Measurements from ENCODE around the gene THAP2. TPM values are rescaled to one million over a fixed set of nuclear protein-coding genes. Genes with fewer than 3 reads are reported as not detected.
"Not testable (repeated sequence)": the region's sequence is repeated elsewhere in the genome, so short reads cannot be mapped to it uniquely, and the experiment has no call there.

THAP2 gene
- total RNA-seq, 1 experiment from 2014 or later: 3.7 TPM

GRCh38 chr12:71695782-71696181 lies 31.7 kb downstream of the THAP2 start:
- intact Hi-C loops (cut with micrococcal nuclease; ENCODE audit: unreplicated experiment): no loop called here
- ChIA-PET POLR2A (no interaction called here), CTCF (no interaction called here)
- TF ChIP-seq CTCF (IDR thresholded peaks at IDR 0.05) (no peak), REST (IDR thresholded peaks at IDR 0.05; ENCODE audit: insufficient read depth in 1 of 2, low read depth in 2 of 2, low read length in 1 of 2) (no peak), TCF7L2 (IDR thresholded peaks at IDR 0.05; ENCODE audit: low read depth, low read length) (no peak), POLR2AphosphoS5 (IDR thresholded peaks at IDR 0.05; ENCODE audit: low read depth, low read length) (no peak), SIN3A (IDR thresholded peaks at IDR 0.05; ENCODE audit: borderline replicate concordance, insufficient read depth, low read depth, low read length) (no peak)
- Histone ChIP-seq H3K27me3 (ENCODE audit: control insufficient read depth, insufficient read depth, low read length) (no peaks in the 10 kb centered on the region), H3K9me3 (ENCODE audit: control insufficient read depth, insufficient read depth, low read depth, low read length) (no peaks in the 10 kb centered on the region), H3K36me3 (ENCODE audit: control insufficient read depth, insufficient read depth, low read length) (peaks cover 7% of the 10 kb centered on the region; the same call in 1 of the 2 replicates), H3K4me1 (ENCODE audit: control insufficient read depth, insufficient read depth, low read length) (no peaks in the 10 kb centered on the region), H3K4me3 (ENCODE audit: low read depth in 2 of 2, low read length in 2 of 2) (no peak overlapping the region), H3K27ac (ENCODE audit: low read length) (no peak overlapping the region)
- no TSS peak for BruUV-seq (replicated peaks)
- DNase-seq (ENCODE audit: low read depth, low spot score) (no peak), ATAC-seq (no peak)
- in situ Hi-C loops (cut with HindIII; ENCODE audit: low pct_unique_long_range_greater_than_20kb, low sequenced_read_pairs): no loop called here

GRCh38 chr12:71702181-71702580 lies 38.1 kb downstream of the THAP2 start:
- CTCF ChIA-PET; intact Hi-C loops (cut with micrococcal nuclease; ENCODE audit: unreplicated experiment); DNase-seq (ENCODE audit: low read depth, low spot score); H3K4me1 ChIP-seq (ENCODE audit: control insufficient read depth, insufficient read depth, low read length); ATAC-seq; H3K27me3 ChIP-seq (ENCODE audit: control insufficient read depth, insufficient read depth, low read length); H3K27ac ChIP-seq (ENCODE audit: low read length); in situ Hi-C loops (cut with HindIII; ENCODE audit: low pct_unique_long_range_greater_than_20kb, low sequenced_read_pairs); H3K9me3 ChIP-seq (ENCODE audit: control insufficient read depth, insufficient read depth, low read depth, low read length); H3K36me3 ChIP-seq (ENCODE audit: control insufficient read depth, insufficient read depth, low read length); H3K4me3 ChIP-seq (ENCODE audit: low read depth in 2 of 2, low read length in 2 of 2); POLR2A ChIA-PET: not testable (repeated sequence)
- BruUV-seq (replicated peaks): TSS peak; percentile 29

- Histone ChIP-seq H3K4me3 (ENCODE audit: low read depth in 2 of 2, low read length in 2 of 2) (no peak overlapping the region), H3K4me1 (ENCODE audit: control insufficient read depth, insufficient read depth, low read length) (no peaks in the 10 kb centered on the region), H3K9me3 (ENCODE audit: control insufficient read depth, insufficient read depth, low read depth, low read length) (no peaks in the 10 kb centered on the region), H3K27ac (ENCODE audit: low read length) (no peak overlapping the region), H3K36me3 (ENCODE audit: control insufficient read depth, insufficient read depth, low read length) (peaks cover 1% of the 10 kb centered on the region; the same call in 1 of the 2 replicates), H3K27me3 (ENCODE audit: control insufficient read depth, insufficient read depth, low read length) (no peaks in the 10 kb centered on the region)
- ChIA-PET POLR2A (no interaction called here), CTCF (no interaction called here)
- in situ Hi-C loops (cut with HindIII; ENCODE audit: low pct_unique_long_range_greater_than_20kb, low sequenced_read_pairs): no loop called here
- DNase-seq (ENCODE audit: low read depth, low spot score): no peak
- intact Hi-C loops (cut with micrococcal nuclease; ENCODE audit: unreplicated experiment): no loop called here
- ATAC-seq: no peak
- BruUV-seq (replicated peaks): no TSS peak
- TF ChIP-seq SIN3A (IDR thresholded peaks at IDR 0.05; ENCODE audit: borderline replicate concordance, insufficient read depth, low read depth, low read length): no peak
- TF ChIP-seq CTCF (IDR thresholded peaks at IDR 0.05): no peak
- TF ChIP-seq TCF7L2 (IDR thresholded peaks at IDR 0.05; ENCODE audit: low read depth, low read length): no peak
- TF ChIP-seq REST (IDR thresholded peaks at IDR 0.05; ENCODE audit: insufficient read depth in 1 of 2, low read depth in 2 of 2, low read length in 1 of 2): no peak
- no peak for TF ChIP-seq POLR2AphosphoS5 (IDR thresholded peaks at IDR 0.05; ENCODE audit: low read depth, low read length)
These were observed 38.5 kb downstream of the THAP2 start for GRCh38 chr12:71702590-71702989.
